ENCODE data around the gene VGLL4.

The VGLL4 gene

GRCh38 chr3:11566478-11566877 lies 77.2 kb downstream of the VGLL4 start:
- FAIRE-seq, result no peak
- DNase-seq (ENCODE audit: low spot score), result no peak

GRCh38 chr3:11565932-11566331 lies 77.8 kb downstream of the VGLL4 start:
- no peak for DNase-seq (ENCODE audit: low spot score)
- FAIRE-seq, result no peak

GRCh38 chr3:11565492-11565891 lies 78.2 kb downstream of the VGLL4 start:
- FAIRE-seq, result no peak

GRCh38 chr3:11565072-11565471 lies 78.6 kb downstream of the VGLL4 start:
- FAIRE-seq (no peak), DNase-seq (ENCODE audit: low spot score) (no peak)

More at GRCh38 chr3:11565492-11565891, 78.2 kb downstream of the VGLL4 start:
- DNase-seq (ENCODE audit: low spot score), result no peak

- FAIRE-seq (no peak), DNase-seq (ENCODE audit: low spot score) (no peak)
Measured at GRCh38 chr3:11564577-11565001, 79.1 kb downstream of the VGLL4 start.

- DNase-seq (ENCODE audit: low spot score), result no peak
- no peak for FAIRE-seq
Measured at GRCh38 chr3:11563865-11564185, 79.9 kb downstream of the VGLL4 start.

- FAIRE-seq, result no peak
- no peak for DNase-seq (ENCODE audit: low spot score)
Measured at GRCh38 chr3:11563159-11563864, 80.4 kb downstream of the VGLL4 start.

DNA sequence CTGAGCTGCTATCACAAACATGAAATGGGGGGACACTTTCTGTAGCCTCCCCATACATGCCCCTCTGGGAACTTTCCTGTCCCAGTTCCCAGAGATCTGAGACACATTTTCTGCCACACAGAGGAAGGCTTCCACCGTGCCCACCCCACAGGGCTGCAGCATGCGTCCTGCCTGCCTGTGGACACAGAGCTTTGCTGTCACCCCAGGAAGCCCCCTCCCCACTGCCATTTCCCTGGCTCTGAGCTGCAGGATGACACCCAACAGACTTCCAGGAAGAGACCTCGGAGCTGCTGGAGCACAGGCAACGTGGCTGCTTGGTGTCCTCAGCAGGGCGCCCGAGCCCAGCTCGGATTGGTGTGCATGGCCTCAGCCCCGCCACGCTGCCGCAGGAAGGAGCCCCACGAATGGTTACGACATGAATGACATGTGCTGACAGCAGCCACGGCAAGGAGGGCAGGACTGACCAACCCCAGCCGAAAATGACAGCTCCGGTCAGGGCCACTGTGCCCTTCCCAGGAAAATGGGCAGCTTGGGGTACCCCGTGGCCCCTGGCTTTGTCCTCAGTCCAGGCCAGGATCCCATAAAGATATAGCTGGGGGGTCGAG lies 81.3 kb downstream of the VGLL4 start:
- FAIRE-seq (no peak), DNase-seq (ENCODE audit: low spot score) (no peak)

DNA sequence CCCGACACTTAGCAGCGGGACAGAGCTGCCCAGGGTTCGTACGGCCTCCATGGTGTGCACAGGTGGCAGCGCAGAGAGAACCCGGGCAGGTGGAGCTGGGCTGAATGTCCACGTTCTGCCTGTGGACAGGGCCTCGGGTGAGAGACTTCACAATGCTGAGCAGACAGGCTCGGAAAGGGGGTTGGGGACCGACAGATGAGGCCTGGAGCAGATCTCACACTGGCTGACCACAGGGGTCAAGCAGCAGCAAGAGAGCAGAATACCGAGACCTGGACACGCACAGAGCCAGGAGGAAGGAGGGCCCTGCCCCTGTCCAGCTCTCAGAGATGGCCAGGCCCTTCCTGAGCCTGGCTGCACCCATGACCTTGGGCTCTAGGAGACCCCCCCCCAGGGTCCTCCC lies 83.0 kb downstream of the VGLL4 start:
- FAIRE-seq, result no peak
- no peak for DNase-seq (ENCODE audit: low spot score)

GRCh38 chr3:11559816-11560633 lies 83.7 kb downstream of the VGLL4 start:
- FAIRE-seq (no peak), DNase-seq (ENCODE audit: low spot score) (no peak)

- no peak for DNase-seq (ENCODE audit: low spot score)
- FAIRE-seq, result no peak
Measured at GRCh38 chr3:11558918-11559815, 84.5 kb downstream of the VGLL4 start.

GRCh38 chr3:11558411-11558903 lies 85.3 kb downstream of the VGLL4 start:
- DNase-seq (ENCODE audit: low spot score) (no peak), FAIRE-seq (no peak)

- DNase-seq (ENCODE audit: low spot score) (no peak), FAIRE-seq (no peak)
Measured at GRCh38 chr3:11558002-11558401, 85.7 kb downstream of the VGLL4 start.

DNA sequence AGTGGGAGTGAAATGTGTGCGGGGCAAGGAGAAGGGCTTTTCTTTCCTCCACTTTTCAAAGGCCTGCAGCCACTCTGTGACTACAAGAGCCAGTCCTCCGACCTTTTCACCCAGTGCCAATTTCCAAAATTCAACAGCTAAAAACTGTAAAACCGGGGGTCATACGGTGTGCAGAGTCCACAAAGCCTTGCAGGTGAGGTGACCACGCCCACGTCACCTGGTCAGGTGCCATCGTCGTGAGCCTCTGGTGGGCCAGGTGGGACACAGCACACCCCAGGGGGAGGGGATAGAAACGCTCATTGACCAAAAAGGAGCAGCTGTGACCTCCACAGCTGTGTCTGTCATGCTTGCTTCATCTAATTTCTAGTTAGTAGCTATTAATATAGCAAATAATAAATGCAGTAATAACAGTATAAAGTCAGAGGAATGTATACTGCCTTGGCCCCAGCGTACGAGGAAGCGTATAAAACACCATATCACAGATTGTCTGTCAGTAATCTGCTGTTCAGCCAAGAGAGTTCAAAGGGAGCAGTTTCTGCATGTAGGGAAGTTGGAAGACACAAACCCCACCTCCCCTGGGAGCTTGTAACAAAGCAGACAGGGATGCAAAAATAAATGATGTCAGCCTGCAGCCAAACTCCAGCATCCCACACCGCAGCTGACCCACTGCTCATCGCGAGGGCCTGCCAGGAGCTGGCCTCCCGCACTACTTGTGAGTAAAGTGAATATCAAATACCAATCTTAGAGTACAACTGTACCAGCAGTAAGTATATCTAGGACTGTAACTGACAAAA lies 86.7 kb downstream of the VGLL4 start:
- FAIRE-seq (no peak), DNase-seq (ENCODE audit: low spot score) (no peak)

DNA sequence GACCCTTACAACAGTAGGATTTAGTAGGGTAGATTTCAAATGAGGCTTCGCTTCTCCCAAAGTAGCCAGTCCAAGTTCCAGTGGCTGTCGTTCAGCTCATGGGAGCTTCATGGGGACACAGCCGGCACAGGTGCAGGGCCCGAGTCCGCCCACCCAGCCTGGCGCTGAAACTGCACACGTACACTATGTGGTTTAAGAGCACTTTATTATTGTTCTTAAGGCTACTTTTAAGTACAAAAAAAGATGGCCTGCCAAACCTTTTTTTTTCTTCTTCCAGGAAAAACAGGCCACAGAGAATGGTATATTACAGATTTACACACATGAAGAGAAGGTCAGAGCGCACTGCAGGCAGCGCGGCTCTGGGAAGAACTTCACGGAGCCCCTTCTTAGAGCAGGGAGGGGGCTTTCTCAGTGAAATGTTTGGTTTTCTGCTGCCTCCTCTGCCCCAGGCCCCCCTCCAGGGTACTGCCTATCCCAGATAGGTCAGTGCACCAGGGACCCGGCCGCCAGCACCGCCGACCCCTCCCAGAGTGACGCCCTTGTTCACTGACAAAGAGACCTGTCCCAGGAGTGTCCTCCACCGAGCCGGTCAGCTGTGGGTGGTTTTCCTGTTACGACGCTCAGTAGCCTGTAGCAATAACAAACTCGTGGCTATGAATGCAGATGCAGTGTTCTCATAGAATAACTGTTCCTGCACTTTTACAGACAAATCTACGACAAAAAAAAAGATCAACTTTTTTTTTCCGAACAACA lies 87.7 kb downstream of the VGLL4 start:
- FAIRE-seq (no peak), DNase-seq (ENCODE audit: low spot score) (no peak)

GRCh38 chr3:11555211-11555782 lies 88.4 kb downstream of the VGLL4 start:
- FAIRE-seq (no peak), DNase-seq (ENCODE audit: low spot score) (no peak)

DNA sequence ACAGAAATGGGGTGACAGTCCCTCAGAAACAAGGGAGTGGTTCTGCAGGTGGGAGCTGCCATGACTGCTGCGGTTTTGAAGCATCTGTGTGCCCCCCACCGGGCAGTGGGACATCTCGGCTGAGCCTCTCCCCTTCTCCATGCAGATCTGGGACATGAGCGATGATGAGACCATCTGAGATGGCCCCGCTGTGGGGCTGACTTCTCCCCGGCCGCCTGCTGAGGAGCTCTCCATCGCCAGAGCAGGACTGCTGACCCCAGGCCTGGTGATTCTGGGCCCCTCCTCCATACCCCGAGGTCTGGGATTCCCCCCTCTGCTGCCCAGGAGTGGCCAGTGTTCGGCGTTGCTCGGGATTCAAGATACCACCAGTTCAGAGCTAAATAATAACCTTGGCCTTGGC lies 89.0 kb downstream of the VGLL4 start:
- DNase-seq (ENCODE audit: low spot score), result no peak
- FAIRE-seq, result no peak

- DNase-seq (ENCODE audit: low spot score) (no peak), FAIRE-seq (no peak)
Measured at GRCh38 chr3:11554236-11554610, 89.5 kb downstream of the VGLL4 start.

DNA sequence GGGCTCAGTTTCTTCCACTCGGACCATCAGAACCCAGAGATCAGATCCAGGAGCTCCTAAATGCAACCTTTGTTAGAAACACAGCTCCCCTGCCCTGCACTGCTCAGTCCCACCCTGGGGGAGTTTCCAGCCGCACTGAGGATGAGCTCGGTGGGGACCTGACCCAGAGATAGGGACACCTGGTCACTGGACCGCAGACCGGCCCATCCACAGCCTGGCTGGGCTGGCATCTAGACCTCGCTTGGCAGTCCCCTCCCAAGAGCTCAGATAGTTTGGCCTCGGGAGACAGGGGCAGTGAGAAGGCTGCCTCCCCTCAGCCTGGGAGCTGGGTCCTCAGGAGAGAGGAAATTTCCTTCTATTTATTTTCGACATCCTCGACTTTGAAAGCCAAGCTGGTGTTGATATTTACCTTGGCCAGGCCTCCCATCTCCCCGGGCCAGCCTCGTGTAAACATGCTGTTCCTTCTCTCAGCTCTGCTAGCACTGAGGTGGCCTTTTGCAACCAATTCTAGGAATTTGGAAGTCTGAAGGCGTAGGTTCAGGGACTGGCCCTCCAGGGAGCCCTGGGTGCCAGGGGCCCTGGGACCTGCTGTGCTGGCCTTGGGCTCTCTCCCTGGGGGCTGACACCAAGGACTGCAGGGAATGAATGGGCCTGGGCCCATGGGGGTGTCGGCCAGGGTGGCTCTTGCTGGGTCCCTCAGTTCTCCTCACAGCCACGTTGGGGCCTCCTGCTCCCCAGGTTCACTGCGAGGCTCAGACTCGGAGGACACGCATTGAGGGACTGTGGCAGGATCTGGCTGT lies 90.1 kb downstream of the VGLL4 start:
- DNase-seq (ENCODE audit: low spot score) (no peak), FAIRE-seq (no peak)
